Tibial artery (tissue), 4 donors: ENCODE measurements around the gene CCNG2.
A peak's percentile ranks its signal among the peaks of the same experiment; 100 is the strongest.

ENCODE experiments used
- DNase-seq, 2 donors: peaks; one replicate each; pipeline ENCODE4 v3.0.0-alpha.2; 2019
- H3K27ac ChIP-seq, 2 donors: fragments of 200-600 bp; sonication (generic) in 1 of 2; 1 replicate in 1 of 2; 2 replicates in 1 of 2; pipeline ENCODE4 v1.5.1; 2018 to 2019; ENCODE audit warnings: mild to moderate bottlenecking in 1 of 2
- H3K27me3 ChIP-seq, 2 donors: fragments of 200-600 bp; sonication (generic) in 1 of 2; one replicate each; pipeline versions ENCODE4 v1.5.1 to v1.6.0; 2016 to 2019
- H3K36me3 ChIP-seq, 3 donors: fragments of 200-600 bp; sonication (generic) in 2 of 3; one replicate each; pipeline ENCODE4 v1.5.1; 2016 to 2019; ENCODE audit warnings: mild to moderate bottlenecking in 2 of 3
- H3K4me1 ChIP-seq, 4 donors: fragments of 200-600 bp; sonication (generic) in 2 of 4; 1 replicate in 3 of 4; 2 replicates in 1 of 4; pipeline ENCODE4 v1.5.1; 2016 to 2019
- H3K4me3 ChIP-seq, 2 donors: fragments of 200-600 bp; sonication (generic) in 1 of 2; 1 replicate in 1 of 2; 2 replicates in 1 of 2; pipeline ENCODE4 v1.5.1; 2018 to 2019; ENCODE audit warnings: mild to moderate bottlenecking in 2 of 2
- H3K9me3 ChIP-seq, 3 donors: fragments of 200-600 bp; sonication (generic) in 1 of 3; one replicate each; pipeline ENCODE4 v1.5.1; 2016 to 2019
- intact Hi-C: fragments of 100-400 bp; cut with DNase I; formaldehyde crosslinking; loops from one replicate; pipeline ENCODE4 v1.15.0; 2023; ENCODE audit warnings: low total_unique reads
- TF ChIP-seq, protein P1 (sequence below), 2 experiments: fragments of 200-600 bp in 1 of 2; fragments of 450-650 bp in 1 of 2; IDR thresholded peaks; one replicate each; pipeline ENCODE4 v1.5.1; 2017 to 2019; ENCODE audit warnings: antibody characterized with exemption in 2 of 2, mild to moderate bottlenecking in 1 of 2, moderate library complexity in 1 of 2

The CCNG2 gene, protein sequence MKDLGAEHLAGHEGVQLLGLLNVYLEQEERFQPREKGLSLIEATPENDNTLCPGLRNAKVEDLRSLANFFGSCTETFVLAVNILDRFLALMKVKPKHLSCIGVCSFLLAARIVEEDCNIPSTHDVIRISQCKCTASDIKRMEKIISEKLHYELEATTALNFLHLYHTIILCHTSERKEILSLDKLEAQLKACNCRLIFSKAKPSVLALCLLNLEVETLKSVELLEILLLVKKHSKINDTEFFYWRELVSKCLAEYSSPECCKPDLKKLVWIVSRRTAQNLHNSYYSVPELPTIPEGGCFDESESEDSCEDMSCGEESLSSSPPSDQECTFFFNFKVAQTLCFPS

GRCh38 chr4:77156912-77157858 lies at the start of gene CCNG2:
Gene CCNG2, plus strand, starts transcription at chr4:77157207. Its CDS starts 1,326 bp downstream, at chr4:77158533.
- Histone ChIP-seq H3K27me3 (no peaks in the 10 kb centered on the region), H3K9me3 (no peaks in the 10 kb centered on the region), H3K27ac (peak within 1 kb of the TSS; percentile 98 to 100), H3K4me3 (peak within 1 kb of the TSS; percentile 86 to 99), H3K36me3 (peaks cover 12 to 16% (median 12%) of the 10 kb centered on the region in 3 donors), H3K4me1 (peaks cover 0 to 26% (median 6%) of the 10 kb centered on the region in 4 donors)
- peak; percentile 89 to 94 for DNase-seq
- TF ChIP-seq, protein P1, sequence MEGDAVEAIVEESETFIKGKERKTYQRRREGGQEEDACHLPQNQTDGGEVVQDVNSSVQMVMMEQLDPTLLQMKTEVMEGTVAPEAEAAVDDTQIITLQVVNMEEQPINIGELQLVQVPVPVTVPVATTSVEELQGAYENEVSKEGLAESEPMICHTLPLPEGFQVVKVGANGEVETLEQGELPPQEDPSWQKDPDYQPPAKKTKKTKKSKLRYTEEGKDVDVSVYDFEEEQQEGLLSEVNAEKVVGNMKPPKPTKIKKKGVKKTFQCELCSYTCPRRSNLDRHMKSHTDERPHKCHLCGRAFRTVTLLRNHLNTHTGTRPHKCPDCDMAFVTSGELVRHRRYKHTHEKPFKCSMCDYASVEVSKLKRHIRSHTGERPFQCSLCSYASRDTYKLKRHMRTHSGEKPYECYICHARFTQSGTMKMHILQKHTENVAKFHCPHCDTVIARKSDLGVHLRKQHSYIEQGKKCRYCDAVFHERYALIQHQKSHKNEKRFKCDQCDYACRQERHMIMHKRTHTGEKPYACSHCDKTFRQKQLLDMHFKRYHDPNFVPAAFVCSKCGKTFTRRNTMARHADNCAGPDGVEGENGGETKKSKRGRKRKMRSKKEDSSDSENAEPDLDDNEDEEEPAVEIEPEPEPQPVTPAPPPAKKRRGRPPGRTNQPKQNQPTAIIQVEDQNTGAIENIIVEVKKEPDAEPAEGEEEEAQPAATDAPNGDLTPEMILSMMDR (IDR thresholded peaks at IDR 0.05) = peak in 1 of 2 experiments; percentile 31
- intact Hi-C loops = loop anchor here (5.0 kb wide), 3 partner anchors 55 to 210 kb away; partner anchors contain the start of genes CCNI and SEPTIN11

- no peaks in the 10 kb centered on the region for H3K36me3 ChIP-seq
- H3K9me3 ChIP-seq = no peaks in the 10 kb centered on the region
- TF ChIP-seq, protein P1 (IDR thresholded peaks at IDR 0.05) = no peak
- no peaks in the 10 kb centered on the region for H3K27me3 ChIP-seq
- DNase-seq = no peak
- peaks cover 0 to 11% (median 3%) of the 10 kb centered on the region in 4 donors for H3K4me1 ChIP-seq
- H3K4me3 ChIP-seq = no peak overlapping the region
- H3K27ac ChIP-seq = no peak overlapping the region
- intact Hi-C loops = no loop called here
Measured at GRCh38 chr4:77110730-77111129, 46.3 kb upstream of the CCNG2 start.

GRCh38 chr4:77113069-77113468 lies 43.9 kb upstream of the CCNG2 start:
- TF ChIP-seq, protein P1 (IDR thresholded peaks at IDR 0.05) = no peak
- no peak overlapping the region for H3K27ac ChIP-seq
- peaks cover 0 to 5% (median 2%) of the 10 kb centered on the region in 4 donors for H3K4me1 ChIP-seq
- no peaks in the 10 kb centered on the region for H3K36me3 ChIP-seq
- intact Hi-C loops = no loop called here
- H3K9me3 ChIP-seq = no peaks in the 10 kb centered on the region
- no peak overlapping the region for H3K4me3 ChIP-seq
- DNase-seq = no peak
- no peaks in the 10 kb centered on the region for H3K27me3 ChIP-seq

GRCh38 chr4:77117721-77118120 lies 39.3 kb upstream of the CCNG2 start:
- DNase-seq = no peak
- no peaks in the 10 kb centered on the region for H3K36me3 ChIP-seq
- intact Hi-C loops = no loop called here
- TF ChIP-seq, protein P1 (IDR thresholded peaks at IDR 0.05) = no peak
- H3K9me3 ChIP-seq = no peaks in the 10 kb centered on the region
- H3K27ac ChIP-seq = no peak overlapping the region
- no peaks in the 10 kb centered on the region for H3K27me3 ChIP-seq
- no peaks in the 10 kb centered on the region for H3K4me1 ChIP-seq
- H3K4me3 ChIP-seq = no peak overlapping the region

- no peaks in the 10 kb centered on the region for H3K36me3 ChIP-seq
- DNase-seq = no peak
- intact Hi-C loops = no loop called here
- TF ChIP-seq, protein P1 (IDR thresholded peaks at IDR 0.05) = no peak
- H3K4me1 ChIP-seq = no peaks in the 10 kb centered on the region
- no peak overlapping the region for H3K4me3 ChIP-seq
- H3K9me3 ChIP-seq = no peaks in the 10 kb centered on the region
- no peaks in the 10 kb centered on the region for H3K27me3 ChIP-seq
- H3K27ac ChIP-seq = no peak overlapping the region
Measured at GRCh38 chr4:77120886-77121508, 36.0 kb upstream of the CCNG2 start.
